IPS-NIHi7 (cell line): ENCODE results near the gene HELZ.
"Not testable (repeated sequence)": the region's sequence is repeated elsewhere in the genome, so short reads cannot be mapped to it uniquely, and the experiment has no call there.

ENCODE experiments used
- DNase-seq: peaks from one replicate; pipeline ENCODE4 v3.0.0; 2012; ENCODE audit warnings: mixed read lengths; ENCODE audit errors: extremely low spot score

Gene HELZ

GRCh38 chr17:67052720-67053437, 192.1 kb downstream of the HELZ start:
- DNase-seq: no peak

DNA sequence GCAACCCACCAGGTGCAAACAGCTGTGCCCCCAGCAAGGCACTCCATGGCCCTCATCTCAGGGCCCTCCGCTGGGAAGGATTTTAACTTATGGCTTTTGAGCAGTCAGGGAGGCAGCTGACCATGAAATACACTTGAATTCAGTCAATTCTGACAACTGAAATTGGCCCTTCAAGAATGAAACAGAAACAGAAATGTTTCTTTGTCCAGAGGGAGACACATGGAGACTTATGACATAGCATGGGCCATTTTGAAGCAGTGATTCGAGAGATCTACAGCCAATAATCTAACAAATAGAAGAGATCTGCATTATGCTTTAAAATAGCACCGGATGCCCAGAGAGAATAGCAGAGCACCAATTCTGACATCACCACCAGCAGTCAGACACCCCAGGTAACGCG, 193.2 kb downstream of the HELZ start:
- no peak for DNase-seq

GRCh38 chr17:67051155-67051538, 193.8 kb downstream of the HELZ start:
- no peak for DNase-seq

DNA sequence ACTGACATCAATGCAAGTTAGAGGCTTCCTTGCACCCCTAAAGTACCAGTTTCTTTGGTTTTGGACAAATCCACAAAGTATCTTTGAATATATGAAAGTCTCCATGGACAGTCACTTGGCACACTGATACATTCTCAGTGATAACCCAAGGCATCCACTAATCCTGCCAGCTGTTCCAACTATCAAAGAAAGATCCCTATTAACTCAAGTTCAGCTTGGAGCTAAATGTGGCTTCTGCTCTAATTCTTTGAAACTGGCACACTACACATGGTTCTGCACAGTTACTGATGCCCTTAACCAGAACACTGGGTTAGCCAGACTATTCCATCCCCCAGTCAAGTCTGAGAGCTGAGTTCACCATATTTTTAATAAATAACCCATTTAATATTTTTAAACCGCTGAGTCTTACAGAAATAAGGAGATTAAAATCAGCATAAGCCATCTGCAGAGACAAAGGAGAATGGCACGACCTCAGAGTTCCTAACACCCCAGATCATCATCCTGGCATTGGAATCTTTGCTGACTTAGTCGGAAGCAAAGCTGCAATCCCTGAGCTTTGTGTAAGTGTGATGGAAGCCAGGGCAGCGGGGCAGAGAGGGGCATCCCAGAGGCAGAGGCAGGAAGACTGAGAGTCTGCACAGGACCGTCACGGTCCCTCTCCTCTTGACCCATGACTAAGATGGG, 194.4 kb downstream of the HELZ start:
- no peak for DNase-seq

- DNase-seq: no peak
Measured at GRCh38 chr17:67050066-67050465, 194.9 kb downstream of the HELZ start.

DNA sequence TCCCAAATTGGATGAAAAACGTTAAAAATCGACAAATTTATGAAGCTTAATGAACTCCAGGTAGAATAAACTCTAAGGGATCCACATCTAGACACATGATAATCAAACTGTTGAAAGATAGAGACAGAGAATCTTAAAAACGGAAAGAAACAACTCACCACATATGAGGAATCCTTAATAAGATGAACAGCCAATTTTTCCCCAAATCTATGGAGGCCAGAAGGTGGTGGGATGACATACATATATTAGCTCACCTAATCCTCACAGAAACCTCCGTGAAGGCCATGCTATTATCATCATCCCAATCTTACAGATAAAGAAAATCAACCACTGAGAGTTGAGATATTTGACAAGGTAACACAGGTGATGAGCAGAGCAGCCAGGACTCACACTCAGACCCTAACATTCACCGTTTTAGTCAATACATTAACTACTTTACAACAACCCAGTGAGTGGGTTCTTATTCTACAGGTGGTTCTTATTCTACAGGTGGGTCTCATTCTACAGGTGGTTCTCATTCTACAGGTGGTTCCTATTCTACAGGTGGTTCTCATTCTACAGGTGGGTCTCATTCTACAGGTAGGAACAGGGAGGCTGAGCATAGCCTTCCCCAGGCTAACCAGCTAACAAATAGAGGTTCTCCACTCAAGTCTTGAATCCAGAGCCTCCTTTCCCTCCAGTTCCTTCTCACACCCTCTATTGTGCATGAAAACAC, 195.8 kb downstream of the HELZ start:
- no peak for DNase-seq

- no peak for DNase-seq
Measured at GRCh38 chr17:67047382-67047781, 197.6 kb downstream of the HELZ start.

DNA sequence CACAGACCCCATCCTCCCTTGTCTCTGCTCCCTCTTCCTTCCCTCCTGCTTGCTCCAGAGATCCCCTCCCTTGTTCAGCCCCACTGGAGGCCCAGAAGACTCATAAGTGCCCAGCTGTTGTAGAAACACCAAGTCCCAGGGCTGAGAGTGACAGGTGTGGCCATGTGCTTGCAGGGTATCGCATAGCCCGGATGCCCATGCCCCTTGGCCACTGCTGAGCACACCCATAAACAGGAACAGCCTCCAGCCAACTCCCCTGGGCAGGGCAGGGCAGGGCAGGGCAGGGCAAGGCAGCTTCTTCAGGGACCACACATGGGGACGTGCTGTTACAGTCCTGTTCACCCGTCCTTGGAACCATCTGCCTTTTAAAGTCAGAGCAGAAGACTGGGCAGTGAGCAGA, 198.6 kb downstream of the HELZ start:
- no peak for DNase-seq

GRCh38 chr17:67044940-67045339, 200.1 kb downstream of the HELZ start:
- no peak for DNase-seq

- no peak for DNase-seq
Measured at GRCh38 chr17:67044016-67044772, 200.8 kb downstream of the HELZ start, which contains the start of gene CACNG1. CACNG1 (plus strand) TSS chr17:67044554; CDS start chr17:67044661, 107 bp downstream.

GRCh38 chr17:67043283-67043682, 201.7 kb downstream of the HELZ start:
- no peak for DNase-seq

- no peak for DNase-seq
Measured at GRCh38 chr17:67041941-67042899, 202.8 kb downstream of the HELZ start.

DNA sequence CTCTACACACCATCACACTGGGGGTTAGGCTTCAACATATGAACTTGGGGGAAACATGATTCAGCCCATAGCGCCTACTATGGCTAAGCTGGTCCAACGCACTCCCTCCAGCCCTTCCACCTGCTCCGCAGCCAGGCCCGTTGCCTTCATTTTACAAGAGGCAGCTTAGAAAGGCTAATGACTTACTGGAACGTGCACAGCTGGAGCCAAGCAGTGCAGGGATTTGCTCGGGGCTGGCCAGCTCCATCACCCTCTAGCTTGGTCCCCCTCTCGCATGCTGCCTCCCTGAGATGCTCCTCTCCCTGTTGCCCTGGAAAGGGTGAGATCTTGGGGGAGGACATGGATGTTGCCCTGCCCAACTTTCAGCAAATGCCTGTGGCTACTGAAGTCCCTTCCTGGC, 203.5 kb downstream of the HELZ start:
- DNase-seq: no peak

DNA sequence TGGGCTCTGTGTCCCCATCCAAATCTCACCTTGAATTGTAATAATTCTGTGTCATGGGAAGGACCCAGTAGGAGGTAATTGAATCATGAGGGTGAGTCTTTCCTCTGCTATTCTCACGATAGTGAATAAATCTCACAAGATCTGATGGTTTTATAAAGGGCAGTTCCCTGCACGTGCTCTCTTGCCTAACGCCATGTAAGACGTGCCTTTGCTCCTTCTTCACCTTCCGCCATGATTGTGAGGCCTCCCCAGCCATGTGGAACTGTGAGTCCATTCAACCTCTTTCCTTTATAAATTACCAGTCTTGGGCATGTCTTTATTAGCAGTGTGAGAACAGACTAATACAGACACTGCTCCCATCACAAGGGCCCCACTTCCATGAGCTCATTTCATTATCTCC, 203.9 kb downstream of the HELZ start:
- not testable (repeated sequence) for DNase-seq

- DNase-seq: no peak
Measured at GRCh38 chr17:67040652-67041051, 204.3 kb downstream of the HELZ start.

- DNase-seq: no peak
Measured at GRCh38 chr17:67038861-67039365, 206.1 kb downstream of the HELZ start.

DNA sequence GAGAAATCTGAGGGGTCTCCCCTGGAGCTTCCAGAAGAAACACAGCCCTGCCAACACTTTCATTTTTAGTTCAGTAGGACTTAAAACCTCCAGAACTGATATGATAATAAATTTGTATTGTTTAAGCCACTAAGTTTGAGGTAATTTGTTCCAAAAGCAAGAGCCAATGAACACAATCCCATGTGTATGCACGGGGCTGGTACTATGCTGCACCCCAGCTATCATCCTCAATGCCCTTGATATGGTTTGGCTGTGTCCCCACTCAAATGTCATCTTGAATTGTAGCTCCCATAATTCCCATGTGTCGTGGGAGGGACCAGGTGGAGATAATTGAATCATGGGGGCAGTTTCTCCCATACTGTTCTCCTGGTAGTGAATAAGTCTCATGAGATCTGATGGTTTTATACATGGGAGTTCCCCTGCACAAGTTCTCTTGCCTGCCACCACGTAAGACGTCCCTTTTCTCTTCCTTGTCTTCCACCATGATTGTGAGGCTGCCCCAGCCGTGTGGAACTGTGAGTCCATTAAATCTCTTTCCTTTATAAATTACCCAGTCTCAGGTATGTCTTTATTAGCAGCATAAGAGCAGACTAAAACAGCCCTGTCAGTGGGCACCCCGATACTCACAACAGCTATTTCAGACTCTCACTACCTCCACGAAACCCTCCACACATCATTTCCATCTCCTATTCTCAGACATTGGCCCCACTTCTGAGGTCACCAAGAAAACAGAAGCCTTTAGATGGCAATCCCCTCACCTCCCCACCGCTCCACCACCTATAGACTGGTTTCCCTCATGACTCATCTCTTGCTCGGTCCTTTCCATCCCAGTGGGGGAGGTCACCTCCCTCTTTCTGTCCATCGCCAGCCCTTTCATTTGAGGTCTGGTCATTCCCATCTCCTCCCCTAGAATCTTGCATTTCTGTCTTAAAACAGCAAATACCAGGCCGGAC, 209.6 kb downstream of the HELZ start:
- no peak for DNase-seq

- no peak for DNase-seq
Measured at GRCh38 chr17:67033613-67034012, 211.4 kb downstream of the HELZ start.

DNA sequence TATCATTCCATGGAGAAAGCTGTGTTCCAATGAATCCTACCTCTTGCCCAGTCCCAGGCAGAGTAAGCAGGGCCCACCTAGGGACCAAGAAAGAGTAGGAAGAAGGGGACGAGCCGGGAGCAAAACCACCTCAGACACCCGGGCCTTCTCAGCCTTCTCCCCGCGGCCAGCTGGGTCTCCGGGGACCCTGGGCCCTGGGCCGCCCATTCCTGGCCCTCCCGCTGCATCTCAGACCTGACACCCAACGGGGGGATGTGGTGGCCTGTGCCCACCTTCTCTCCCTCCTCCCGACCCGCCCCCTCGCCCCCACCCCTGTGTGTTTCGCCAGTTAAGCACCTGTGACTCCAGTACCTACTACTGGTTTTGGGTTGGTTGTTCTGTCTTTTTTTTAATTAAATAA, 212.0 kb downstream of the HELZ start:
- no peak for DNase-seq

DNA sequence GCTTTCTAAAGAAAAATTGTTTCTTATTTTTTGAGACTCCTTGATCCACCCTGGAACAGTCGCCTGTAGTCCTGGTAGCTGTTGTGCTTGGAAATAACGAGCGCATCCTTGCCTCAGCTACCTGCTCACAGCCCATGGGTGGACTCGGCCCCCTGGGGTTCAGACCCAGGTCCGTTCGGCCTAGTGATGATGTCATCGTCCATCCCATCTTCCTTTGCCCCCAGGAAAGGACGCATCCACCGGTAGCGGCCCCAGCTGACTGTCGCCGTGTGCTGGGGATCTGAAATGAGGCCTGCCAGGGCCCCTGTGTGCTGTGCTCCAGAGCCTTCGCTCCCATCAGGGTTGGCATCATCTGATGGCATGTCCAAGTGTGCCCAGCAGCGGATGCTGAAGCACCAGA, 212.6 kb downstream of the HELZ start:
- no peak for DNase-seq
